HCT116 (cell line): ENCODE results near the gene P4HB. TPM values are rescaled to one million over a fixed set of nuclear protein-coding genes. Genes with fewer than 3 reads are reported as not detected.

Experiments used
- ATAC-seq: fragments of 200-7000 bp; cut with Tn5 transposase; 2 replicates; pipeline ENCODE4 v1.9.1; 2020; ENCODE audit warnings: mild to moderate bottlenecking, moderate library complexity
- BruUV-seq: library from RNA; stranded (reverse); fragments of 400-500 nt; replicated peaks from 2 replicates; lab custom pipeline; 2021; lab: Mats Ljungman, UMichigan
- CTCF ChIA-PET: fragments of 300-600 bp; sonication (Branson Sonifier 250); formaldehyde crosslinking; loops from one replicate; lab custom pipeline; 2021; ENCODE audit warnings: antibody characterized with exemption; lab: Charles Lee
- POLR2A ChIA-PET: fragments of 300-600, 350-600 bp; sonication (Branson Sonifier 250); formaldehyde crosslinking; loops from one replicate; lab custom pipeline; 2021; ENCODE audit warnings: antibody characterized with exemption; lab: Charles Lee
- RAD21 ChIA-PET, 2 experiments: fragments of 300-600 bp; sonication (Branson Sonifier 250); formaldehyde crosslinking; loops; one replicate each; lab custom pipeline; 2023; ENCODE audit warnings: low total read pairs in 2 of 2; ENCODE audit not compliant: uncharacterized antibody in 2 of 2, unreplicated experiment in 2 of 2, low non-redundant PET in 1 of 2; lab: Charles Lee
- DNase-seq: peaks from one replicate; pipeline ENCODE4 v3.0.0-alpha.2; 2010; ENCODE audit warnings: low read depth, low spot score
- H2AFZ ChIP-seq: fragments of 200-600 bp; shearing (Covaris generic), sonication (generic); 2 replicates; pipeline ENCODE4 v1.6.1; 2017; ENCODE audit warnings: low read depth, mixed run types, mixed read lengths, antibody characterized with exemption, low read length; ENCODE audit not compliant: poor library complexity, severe bottlenecking
- H3K27ac ChIP-seq: 2 replicates; pipeline ENCODE4 v1.5.1; 2012; ENCODE audit warnings: low read depth, low read length
- H3K27me3 ChIP-seq: fragments of 200-600 bp; sonication (generic); 2 replicates; pipeline ENCODE4 v1.6.1; 2016; ENCODE audit warnings: mixed run types, low read length, mixed read lengths; ENCODE audit not compliant: insufficient read depth
- H3K36me3 ChIP-seq, 2 experiments: fragments of 200-500 bp in 1 of 2; fragments of 200-600 bp in 1 of 2; sonication (Bioruptor generic) in 1 of 2; sonication (generic) in 1 of 2; 2 replicates each; pipeline versions ENCODE4 v1.5.1 to v1.6.1; 2014 to 2016; ENCODE audit warnings: low read length in 2 of 2, inconsistent platforms in 1 of 2, mixed read lengths in 1 of 2, mixed run types in 1 of 2; ENCODE audit not compliant: insufficient read depth in 2 of 2, control insufficient read depth in 1 of 2
- H3K4me1 ChIP-seq, 2 experiments: fragments of 200-600 bp in 1 of 2; sonication (generic) in 1 of 2; 2 replicates each; pipeline versions ENCODE4 v1.5.1 to v1.6.1; 2012 to 2017; ENCODE audit warnings: low read length in 2 of 2, inconsistent platforms in 1 of 2, mild to moderate bottlenecking in 1 of 2, mixed read lengths in 1 of 2, mixed run types in 1 of 2, moderate library complexity in 1 of 2; ENCODE audit not compliant: insufficient read depth in 2 of 2, control insufficient read depth in 1 of 2
- H3K4me2 ChIP-seq: fragments of 200-600 bp; sonication (generic); 2 replicates; pipeline ENCODE4 v1.6.1; 2017; ENCODE audit warnings: mixed run types, low read length, mixed read lengths
- H3K4me3 ChIP-seq, 2 experiments: fragments of 200-600 bp in 1 of 2; sonication (generic) in 1 of 2; replicated peaks in 1 of 2; 2 replicates each; pipeline ENCODE4 v1.5.1; 2011 to 2016; ENCODE audit warnings: low read length in 2 of 2, control low read depth in 1 of 2, low read depth in 1 of 2, mild to moderate bottlenecking in 1 of 2, mixed read lengths in 1 of 2, mixed run types in 1 of 2
- H3K79me2 ChIP-seq: fragments of 200-600 bp; sonication (generic); 2 replicates; pipeline ENCODE4 v1.6.1; 2017; ENCODE audit warnings: mild to moderate bottlenecking, mixed run types, low read length, moderate library complexity, mixed read lengths; ENCODE audit not compliant: insufficient read depth
- H3K9ac ChIP-seq: fragments of 200-600 bp; sonication (generic); 2 replicates; pipeline ENCODE4 v1.6.1; 2016; ENCODE audit warnings: low read length, mixed read lengths
- H3K9me2 ChIP-seq: fragments of 200-600 bp; sonication (generic), shearing (Covaris generic); 2 replicates; pipeline ENCODE4 v1.6.1; 2017; ENCODE audit warnings: mixed run types, mild to moderate bottlenecking, moderate library complexity; ENCODE audit not compliant: insufficient read depth
- H3K9me3 ChIP-seq, 2 experiments: fragments of 200-500 bp in 1 of 2; fragments of 200-600 bp in 1 of 2; sonication (Bioruptor generic) in 1 of 2; sonication (generic) in 1 of 2; 2 replicates each; pipeline ENCODE4 v1.6.1; 2014 to 2017; ENCODE audit warnings: low read length in 2 of 2, mixed read lengths in 2 of 2, inconsistent platforms in 1 of 2, low read depth in 1 of 2, mild to moderate bottlenecking in 1 of 2, mixed run types in 1 of 2, moderate library complexity in 1 of 2; ENCODE audit not compliant: control insufficient read depth in 1 of 2, insufficient read depth in 1 of 2
- H4K20me1 ChIP-seq: fragments of 200-600 bp; sonication (generic), shearing (Covaris generic); 2 replicates; pipeline ENCODE4 v1.6.1; 2017; ENCODE audit warnings: mixed run types, mild to moderate bottlenecking, moderate library complexity; ENCODE audit not compliant: insufficient read depth
- CEBPB ChIP-seq: IDR thresholded peaks from 2 replicates; pipeline ENCODE4 v1.6.1; 2012; ENCODE audit warnings: low read depth
- EGR1 ChIP-seq: IDR thresholded peaks from 2 replicates; pipeline ENCODE4 v1.6.1; 2012; ENCODE audit warnings: low read depth
- EZH2phosphoT487 ChIP-seq: fragments of 200-600 bp; IDR thresholded peaks from 2 replicates; pipeline ENCODE4 v1.6.1; 2018; ENCODE audit warnings: antibody characterized with exemption, borderline replicate concordance
- FOSL1 ChIP-seq: IDR thresholded peaks from 2 replicates; pipeline ENCODE4 v1.6.1; 2012; ENCODE audit warnings: low read depth
- POLR2AphosphoS5 ChIP-seq: IDR thresholded peaks from 2 replicates; pipeline ENCODE4 v1.6.1; 2011; ENCODE audit warnings: mild to moderate bottlenecking, low read depth, low read length, moderate library complexity
- RAD21 ChIP-seq: IDR thresholded peaks from 2 replicates; pipeline ENCODE4 v1.6.1; 2012; ENCODE audit warnings: low read depth, mild to moderate bottlenecking
- SIN3A ChIP-seq: IDR thresholded peaks from 2 replicates; pipeline ENCODE4 v1.6.1; 2012; ENCODE audit warnings: low read depth
- SRF ChIP-seq: IDR thresholded peaks from 2 replicates; pipeline ENCODE4 v1.6.1; 2012; ENCODE audit warnings: low read depth
- ZNF274 ChIP-seq: fragments of 200-500 bp; sonication (Bioruptor generic); IDR thresholded peaks from 2 replicates; pipeline ENCODE4 v1.6.1; 2014; ENCODE audit warnings: mild to moderate bottlenecking, low read depth, low read length, inconsistent platforms
- intact Hi-C: fragments of 100-400 bp; cut with micrococcal nuclease; formaldehyde crosslinking; loops from 2 replicates; pipeline ENCODE4 v1.10.0; 2022
- total RNA-seq: library from RNA; stranded (reverse); gene quantifications from one replicate; pipeline ENCODE4 v1.2.1, GENCODE V29; 2021; ENCODE audit not compliant: unreplicated experiment
- TF ChIP-seq, protein P1 (sequence below): IDR thresholded peaks from 2 replicates; pipeline ENCODE4 v1.6.1; 2012
- TF ChIP-seq, protein P2 (sequence below): IDR thresholded peaks from 2 replicates; pipeline ENCODE4 v1.6.1; 2012
- TF ChIP-seq, protein P3 (sequence below): IDR thresholded peaks from 2 replicates; pipeline ENCODE4 v1.6.1; 2012; ENCODE audit warnings: low read depth

P4HB gene
- total RNA-seq, 1 experiment from 2014 or later: 1,043 TPM

DNA sequence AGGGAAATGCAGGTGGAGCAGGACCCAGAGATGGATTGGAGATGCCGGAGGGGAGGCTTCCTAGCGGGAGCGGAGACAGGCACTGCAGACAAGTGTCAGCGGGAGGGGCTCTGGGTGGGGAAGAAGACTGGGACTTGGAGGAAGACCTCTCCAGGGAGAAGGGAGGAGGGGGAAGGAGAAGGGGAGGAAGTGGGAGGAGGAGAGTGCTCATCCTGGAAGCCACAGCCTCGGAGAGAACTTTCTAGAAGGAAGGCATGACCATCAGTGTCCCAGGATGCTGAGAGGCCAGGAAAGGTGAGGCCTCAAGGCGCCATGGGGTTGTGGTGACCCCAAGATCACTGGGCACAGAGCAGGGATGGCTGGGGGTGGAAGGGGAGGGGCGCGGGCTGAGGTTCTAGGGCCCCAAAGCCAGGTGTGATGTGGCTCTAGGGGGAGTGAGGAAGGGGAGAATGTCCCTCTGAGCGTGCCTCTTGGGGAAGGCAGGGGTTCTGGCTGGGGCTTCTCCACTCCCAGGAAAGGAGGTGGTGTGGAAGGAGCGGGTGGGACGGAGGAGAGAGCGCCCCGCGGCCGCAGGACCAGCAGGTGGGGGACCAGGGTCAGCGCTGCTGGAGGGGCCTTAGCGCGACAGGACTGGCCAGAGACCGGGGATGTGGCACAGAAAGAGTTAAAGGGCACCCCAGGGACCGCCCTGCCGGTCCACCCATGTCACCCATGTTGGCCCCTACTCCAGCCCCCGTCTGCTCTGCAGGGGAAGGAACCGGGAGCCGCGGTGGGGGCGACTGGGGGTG is 57.3 kb downstream of the P4HB start:
- intact Hi-C loops: no loop called here
- H3K9me3 ChIP-seq: no peaks in the 10 kb centered on the region
- no peak overlapping the region for H3K9ac ChIP-seq
- ChIA-PET RAD21 (no interaction called here), POLR2A (no interaction called here), CTCF (no interaction called here)
- no peak overlapping the region for H2AFZ ChIP-seq
- no TSS peak for BruUV-seq
- ATAC-seq (no peak), DNase-seq (no peak)
- no peak for TF ChIP-seq CEBPB
- TF ChIP-seq SIN3A: no peak
- TF ChIP-seq, protein P1, sequence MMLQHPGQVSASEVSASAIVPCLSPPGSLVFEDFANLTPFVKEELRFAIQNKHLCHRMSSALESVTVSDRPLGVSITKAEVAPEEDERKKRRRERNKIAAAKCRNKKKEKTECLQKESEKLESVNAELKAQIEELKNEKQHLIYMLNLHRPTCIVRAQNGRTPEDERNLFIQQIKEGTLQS: no peak
- TF ChIP-seq POLR2AphosphoS5: no peak
- TF ChIP-seq SRF: no peak
- TF ChIP-seq RAD21: no peak
- TF ChIP-seq EZH2phosphoT487: no peak
- no peak for TF ChIP-seq FOSL1
- no peak for TF ChIP-seq EGR1
- no peak overlapping the region for H3K4me3 ChIP-seq
- no peak overlapping the region for H3K4me2 ChIP-seq
- no peaks in the 10 kb centered on the region for H3K36me3 ChIP-seq
- H3K27me3 ChIP-seq: peaks cover 10% of the 10 kb centered on the region; the same call in 1 of the 2 replicates
- no peaks in the 10 kb centered on the region for H4K20me1 ChIP-seq
- H3K4me1 ChIP-seq: peaks cover 0 to 6% of the 10 kb centered on the region in 2 experiments; a peak in 2 of 4 replicates
- no peaks in the 10 kb centered on the region for H3K79me2 ChIP-seq
- H3K9me2 ChIP-seq: no peaks in the 10 kb centered on the region
- H3K27ac ChIP-seq: no peak overlapping the region

DNA sequence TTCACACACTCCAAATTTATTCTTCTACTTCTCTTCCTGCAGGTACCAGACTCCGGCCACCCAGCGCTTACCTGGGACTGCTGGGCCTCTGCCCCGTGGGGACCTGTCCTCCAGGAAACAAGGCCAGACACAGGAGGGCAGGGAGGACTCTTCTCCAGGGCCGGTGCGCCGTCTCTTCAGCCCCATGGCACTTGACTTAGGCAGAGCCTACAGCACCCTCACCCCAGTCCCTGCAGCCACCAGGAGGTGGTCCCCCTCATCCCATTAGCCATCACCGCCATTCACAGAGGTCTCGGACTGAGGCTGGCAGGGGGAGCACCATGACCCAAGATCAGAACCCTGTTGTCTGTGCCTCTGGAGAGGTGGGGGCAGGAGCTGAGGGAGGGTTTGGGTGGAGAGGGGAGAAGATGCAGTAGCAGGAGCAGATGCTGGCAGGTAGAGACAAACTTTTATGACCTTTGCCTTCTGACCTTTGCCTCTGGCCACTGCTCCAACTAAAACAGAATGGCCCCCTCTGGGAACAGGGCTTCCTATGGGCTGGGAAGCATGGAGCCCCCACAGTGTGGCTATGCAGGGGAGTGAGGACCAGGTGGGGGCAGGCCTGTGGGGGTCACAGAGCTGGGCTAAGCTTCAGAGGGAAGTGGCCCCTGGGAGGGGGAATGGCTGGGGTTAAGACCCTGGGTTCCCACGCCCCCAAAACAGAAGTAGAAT is 58.1 kb downstream of the P4HB start:
- H3K4me2 ChIP-seq: no peak overlapping the region
- no peak overlapping the region for H3K4me3 ChIP-seq
- H3K9me3 ChIP-seq: no peaks in the 10 kb centered on the region
- H3K4me1 ChIP-seq: peaks cover 0 to 6% of the 10 kb centered on the region in 2 experiments; a peak in 2 of 4 replicates
- POLR2A ChIA-PET: no interaction called here
- no peak for ATAC-seq
- H3K9me2 ChIP-seq: no peaks in the 10 kb centered on the region
- no peaks in the 10 kb centered on the region for H4K20me1 ChIP-seq
- no peaks in the 10 kb centered on the region for H3K79me2 ChIP-seq
- intact Hi-C loops: no loop called here
- H3K36me3 ChIP-seq: no peaks in the 10 kb centered on the region
- no peak overlapping the region for H2AFZ ChIP-seq
- peaks cover 6% of the 10 kb centered on the region; the same call in 1 of the 2 replicates for H3K27me3 ChIP-seq
- TF ChIP-seq, protein P2, sequence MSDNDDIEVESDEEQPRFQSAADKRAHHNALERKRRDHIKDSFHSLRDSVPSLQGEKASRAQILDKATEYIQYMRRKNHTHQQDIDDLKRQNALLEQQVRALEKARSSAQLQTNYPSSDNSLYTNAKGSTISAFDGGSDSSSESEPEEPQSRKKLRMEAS: no peak
- no peak for TF ChIP-seq SIN3A
- TF ChIP-seq RAD21: no peak
- TF ChIP-seq, protein P3, sequence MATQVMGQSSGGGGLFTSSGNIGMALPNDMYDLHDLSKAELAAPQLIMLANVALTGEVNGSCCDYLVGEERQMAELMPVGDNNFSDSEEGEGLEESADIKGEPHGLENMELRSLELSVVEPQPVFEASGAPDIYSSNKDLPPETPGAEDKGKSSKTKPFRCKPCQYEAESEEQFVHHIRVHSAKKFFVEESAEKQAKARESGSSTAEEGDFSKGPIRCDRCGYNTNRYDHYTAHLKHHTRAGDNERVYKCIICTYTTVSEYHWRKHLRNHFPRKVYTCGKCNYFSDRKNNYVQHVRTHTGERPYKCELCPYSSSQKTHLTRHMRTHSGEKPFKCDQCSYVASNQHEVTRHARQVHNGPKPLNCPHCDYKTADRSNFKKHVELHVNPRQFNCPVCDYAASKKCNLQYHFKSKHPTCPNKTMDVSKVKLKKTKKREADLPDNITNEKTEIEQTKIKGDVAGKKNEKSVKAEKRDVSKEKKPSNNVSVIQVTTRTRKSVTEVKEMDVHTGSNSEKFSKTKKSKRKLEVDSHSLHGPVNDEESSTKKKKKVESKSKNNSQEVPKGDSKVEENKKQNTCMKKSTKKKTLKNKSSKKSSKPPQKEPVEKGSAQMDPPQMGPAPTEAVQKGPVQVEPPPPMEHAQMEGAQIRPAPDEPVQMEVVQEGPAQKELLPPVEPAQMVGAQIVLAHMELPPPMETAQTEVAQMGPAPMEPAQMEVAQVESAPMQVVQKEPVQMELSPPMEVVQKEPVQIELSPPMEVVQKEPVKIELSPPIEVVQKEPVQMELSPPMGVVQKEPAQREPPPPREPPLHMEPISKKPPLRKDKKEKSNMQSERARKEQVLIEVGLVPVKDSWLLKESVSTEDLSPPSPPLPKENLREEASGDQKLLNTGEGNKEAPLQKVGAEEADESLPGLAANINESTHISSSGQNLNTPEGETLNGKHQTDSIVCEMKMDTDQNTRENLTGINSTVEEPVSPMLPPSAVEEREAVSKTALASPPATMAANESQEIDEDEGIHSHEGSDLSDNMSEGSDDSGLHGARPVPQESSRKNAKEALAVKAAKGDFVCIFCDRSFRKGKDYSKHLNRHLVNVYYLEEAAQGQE: no peak
- TF ChIP-seq FOSL1: no peak
- TF ChIP-seq ZNF274: no peak
- TF ChIP-seq, protein P1: no peak
- TF ChIP-seq CEBPB: no peak
- TF ChIP-seq, all 23 proteins: peak for 0
- BruUV-seq: no TSS peak
- DNase-seq: no peak
- no peak overlapping the region for H3K9ac ChIP-seq
- ChIA-PET RAD21 (no interaction called here), CTCF (no interaction called here)
- H3K27ac ChIP-seq: no peak overlapping the region
